Measurements from ENCODE around the gene UBAP2.
"Not testable (repeated sequence)": the region's sequence is repeated elsewhere in the genome, so short reads cannot be mapped to it uniquely, and the experiment has no call there.

UBAP2 gene

GRCh38 chr9:33988219-33988890 is 60.3 kb downstream of the UBAP2 start:
- DNase-seq (ENCODE audit: low spot score) = no peak

GRCh38 chr9:33976414-33976813 is 72.3 kb downstream of the UBAP2 start:
- DNase-seq (ENCODE audit: low spot score) = no peak

GRCh38 chr9:33972698-33973097 is 76.0 kb downstream of the UBAP2 start:
- DNase-seq (ENCODE audit: low spot score) = no peak

- no peak for DNase-seq (ENCODE audit: low spot score)
These were observed 84.5 kb downstream of the UBAP2 start for GRCh38 chr9:33964086-33964768.

- not testable (repeated sequence) for DNase-seq (ENCODE audit: low spot score)
These were observed 86.2 kb downstream of the UBAP2 start for GRCh38 chr9:33962468-33962867.

- DNase-seq (ENCODE audit: low spot score) = no peak
These were observed 89.0 kb downstream of the UBAP2 start for GRCh38 chr9:33959725-33960124.

- no peak for DNase-seq (ENCODE audit: low spot score)
These were observed 92.1 kb downstream of the UBAP2 start for GRCh38 chr9:33956544-33956943.

GRCh38 chr9:33952066-33952465 is 96.6 kb downstream of the UBAP2 start:
- DNase-seq (ENCODE audit: low spot score) = no peak

- DNase-seq (ENCODE audit: low spot score) = no peak
These were observed 98.3 kb downstream of the UBAP2 start for GRCh38 chr9:33950371-33950770.

GRCh38 chr9:33946779-33947535 is 101.7 kb downstream of the UBAP2 start:
- no peak for DNase-seq (ENCODE audit: low spot score)

- DNase-seq (ENCODE audit: low spot score) = no peak
These were observed 105.3 kb downstream of the UBAP2 start for GRCh38 chr9:33943389-33943788.

GRCh38 chr9:33942471-33943083 is 106.1 kb downstream of the UBAP2 start:
- DNase-seq (ENCODE audit: low spot score) = no peak

- DNase-seq (ENCODE audit: low spot score) = peak; percentile 65
These were observed 108.5 kb downstream of the UBAP2 start for GRCh38 chr9:33939924-33940874.

GRCh38 chr9:33934188-33934878 is 114.4 kb downstream of the UBAP2 start:
- no peak for DNase-seq (ENCODE audit: low spot score)

GRCh38 chr9:33932078-33932807 is 116.4 kb downstream of the UBAP2 start:
- no peak for DNase-seq (ENCODE audit: low spot score)

GRCh38 chr9:33931326-33931725 is 117.4 kb downstream of the UBAP2 start:
- DNase-seq (ENCODE audit: low spot score) = no peak

GRCh38 chr9:33927694-33928093 is 121.0 kb downstream of the UBAP2 start:
- no peak for DNase-seq (ENCODE audit: low spot score)

GRCh38 chr9:33926746-33927485 is 121.8 kb downstream of the UBAP2 start:
- no peak for DNase-seq (ENCODE audit: low spot score)
